Lung (tissue), 12 donors: Measurements from ENCODE around the gene DIP2B. TPM values are rescaled to one million over a fixed set of nuclear protein-coding genes. Genes with fewer than 3 reads are reported as not detected.

Experiments used
- ATAC-seq: fragments of 200-7000 bp; cut with Tn5 transposase; one replicate; pipeline ENCODE4 v1.9.1; 2020; ENCODE audit warnings: moderate number of reproducible peaks; ENCODE audit not compliant: insufficient read depth, low FRiP score
- DNase-seq, 3 donors: peaks; one replicate each; pipeline ENCODE4 v3.0.0-alpha.2; 2013 to 2017
- H3K27ac ChIP-seq, 2 donors: one replicate each; pipeline ENCODE4 v1.5.1; 2013; ENCODE audit warnings: mild to moderate bottlenecking in 2 of 2, moderate library complexity in 2 of 2, control low read depth in 1 of 2, inconsistent platforms in 1 of 2, low read depth in 1 of 2, low read length in 1 of 2
- H3K27me3 ChIP-seq, 3 donors: one replicate each; pipeline ENCODE4 v1.5.1; 2013; ENCODE audit warnings: low read length in 2 of 3; ENCODE audit not compliant: control insufficient read depth in 3 of 3, insufficient read depth in 3 of 3
- H3K36me3 ChIP-seq, 4 donors: one replicate each; pipeline ENCODE4 v1.5.1; 2013; ENCODE audit warnings: low read length in 4 of 4, mild to moderate bottlenecking in 1 of 4, moderate library complexity in 1 of 4; ENCODE audit not compliant: control insufficient read depth in 4 of 4, insufficient read depth in 4 of 4
- H3K4me1 ChIP-seq, 5 donors: one replicate each; pipeline ENCODE4 v1.5.1; 2013; ENCODE audit warnings: low read length in 5 of 5, mild to moderate bottlenecking in 2 of 5, moderate library complexity in 1 of 5; ENCODE audit not compliant: control insufficient read depth in 5 of 5, insufficient read depth in 5 of 5
- H3K4me3 ChIP-seq: one replicate; pipeline ENCODE4 v1.5.1; 2013; ENCODE audit warnings: mild to moderate bottlenecking, control low read depth, moderate library complexity
- H3K9ac ChIP-seq, 2 donors: one replicate each; pipeline ENCODE4 v1.5.1; 2013; ENCODE audit warnings: low read length in 2 of 2, control low read depth in 1 of 2; ENCODE audit not compliant: insufficient read depth in 1 of 2
- H3K9me3 ChIP-seq, 4 donors: one replicate each; pipeline ENCODE4 v1.5.1; 2013; ENCODE audit warnings: low read length in 3 of 4, mild to moderate bottlenecking in 1 of 4, moderate library complexity in 1 of 4; ENCODE audit not compliant: control insufficient read depth in 4 of 4, insufficient read depth in 3 of 4
- WGBS, 2 donors: extraction: QIAGEN DNeasy Blood & Tissue Kit; methylation state at CpG; one replicate each; pipeline ENCODE4 v1.1.7; 2013; 5-methylcytosine and 5-hydroxymethylcytosine counted together
- polyA plus RNA-seq, 2 donors: library from polyadenylated mRNA; stranded (reverse); fragments of 200-250 nt; gene quantifications; one replicate each; pipeline ENCODE4 v1.2.1, GENCODE V29; 2013
- total RNA-seq, 2 donors: library from RNA; depleted of rRNA in 1 of 2; stranded (reverse); fragments of >200 nt in 1 of 2; gene quantifications; one replicate each; pipeline ENCODE4 v1.2.1, GENCODE V29; 2014 to 2021
- TF ChIP-seq, protein P1 (sequence below): IDR thresholded peaks from 2 replicates; pipeline ENCODE4 v1.5.1; 2012; ENCODE audit warnings: mild to moderate bottlenecking; ENCODE audit errors: control extremely low read depth, extremely low read depth
- donor health status: control.
- donor health status: control.
- donor health status: Bipolar disorder and iron deficiency.
- donor health status: healthy.
- donor health status: DM: yes; HTN: yes; CAD: no.

Gene DIP2B
- total and polyA plus RNA-seq, 4 donors = 4.2 to 55.8 (median 18.6) TPM

- H3K9me3 ChIP-seq = no peaks in the 10 kb centered on the region
- H3K27ac ChIP-seq = no peak overlapping the region
- no peak overlapping the region for H3K9ac ChIP-seq
- WGBS, 2 donors = 71 to 80% methylated on average over 3 of the region's 3 CpGs
- TF ChIP-seq, protein P1, sequence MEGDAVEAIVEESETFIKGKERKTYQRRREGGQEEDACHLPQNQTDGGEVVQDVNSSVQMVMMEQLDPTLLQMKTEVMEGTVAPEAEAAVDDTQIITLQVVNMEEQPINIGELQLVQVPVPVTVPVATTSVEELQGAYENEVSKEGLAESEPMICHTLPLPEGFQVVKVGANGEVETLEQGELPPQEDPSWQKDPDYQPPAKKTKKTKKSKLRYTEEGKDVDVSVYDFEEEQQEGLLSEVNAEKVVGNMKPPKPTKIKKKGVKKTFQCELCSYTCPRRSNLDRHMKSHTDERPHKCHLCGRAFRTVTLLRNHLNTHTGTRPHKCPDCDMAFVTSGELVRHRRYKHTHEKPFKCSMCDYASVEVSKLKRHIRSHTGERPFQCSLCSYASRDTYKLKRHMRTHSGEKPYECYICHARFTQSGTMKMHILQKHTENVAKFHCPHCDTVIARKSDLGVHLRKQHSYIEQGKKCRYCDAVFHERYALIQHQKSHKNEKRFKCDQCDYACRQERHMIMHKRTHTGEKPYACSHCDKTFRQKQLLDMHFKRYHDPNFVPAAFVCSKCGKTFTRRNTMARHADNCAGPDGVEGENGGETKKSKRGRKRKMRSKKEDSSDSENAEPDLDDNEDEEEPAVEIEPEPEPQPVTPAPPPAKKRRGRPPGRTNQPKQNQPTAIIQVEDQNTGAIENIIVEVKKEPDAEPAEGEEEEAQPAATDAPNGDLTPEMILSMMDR = no peak
- H3K4me3 ChIP-seq = no peak overlapping the region
- peaks cover 2 to 25% (median 12%) of the 10 kb centered on the region in 5 donors for H3K4me1 ChIP-seq
- DNase-seq (no peak), ATAC-seq (no peak)
- no peaks in the 10 kb centered on the region for H3K27me3 ChIP-seq
- H3K36me3 ChIP-seq = no peaks in the 10 kb centered on the region
These were observed 75.7 kb downstream of the DIP2B start for GRCh38 chr12:50580436-50580835.

DNA sequence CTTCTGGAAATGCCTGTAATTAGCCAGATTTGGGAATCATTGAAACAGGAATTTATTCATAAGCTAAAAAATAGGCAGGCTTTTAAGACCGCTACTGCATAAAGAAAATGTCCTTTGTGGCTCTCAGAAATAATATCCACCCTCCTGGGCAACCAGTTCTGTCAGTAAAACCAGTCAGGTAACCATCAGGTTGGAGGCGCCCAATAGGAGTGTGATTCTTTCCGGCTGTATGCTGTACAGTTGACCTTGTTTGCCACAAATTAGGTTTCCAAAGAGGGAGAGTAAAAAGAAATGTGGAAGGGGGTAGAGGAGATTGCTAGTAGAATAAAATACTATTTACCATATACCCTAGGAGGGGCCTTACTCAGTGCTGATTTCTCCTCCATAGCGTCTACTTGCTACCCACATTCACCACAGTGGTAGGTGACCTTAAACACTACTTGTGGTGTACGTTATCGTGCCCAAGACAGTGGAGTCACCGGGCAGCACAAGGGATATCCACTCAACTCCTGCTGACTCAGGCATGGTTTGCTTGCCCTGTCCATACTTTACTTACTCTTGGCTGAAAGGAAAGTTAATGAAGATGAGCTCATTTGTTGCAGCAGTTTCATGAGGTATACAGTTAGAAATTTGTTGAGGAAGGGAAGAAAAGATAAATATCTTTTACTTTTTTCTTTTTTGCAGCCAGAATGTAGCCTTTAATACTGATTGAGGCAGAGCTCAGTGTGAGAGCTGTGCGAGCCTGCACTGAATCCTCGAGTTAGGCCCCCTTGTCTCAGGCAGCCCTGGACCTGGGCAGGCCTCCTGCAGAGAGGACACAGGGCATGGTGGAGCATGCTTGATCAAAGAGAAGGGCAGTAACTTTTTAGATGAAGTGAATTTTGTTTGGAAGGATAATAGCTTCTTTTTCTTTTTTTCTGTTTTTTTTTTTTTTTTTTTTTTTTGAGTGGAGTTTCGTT is 76.7 kb downstream of the DIP2B start:
- no peak for DNase-seq
- Histone ChIP-seq H3K9me3 (no peaks in the 10 kb centered on the region), H3K9ac (no peak overlapping the region), H3K27ac (no peak overlapping the region), H3K4me1 (peaks cover 1 to 25% (median 10%) of the 10 kb centered on the region in 5 donors), H3K36me3 (no peaks in the 10 kb centered on the region), H3K4me3 (no peak overlapping the region), H3K27me3 (no peaks in the 10 kb centered on the region)
- ATAC-seq = no peak
- 76 to 90% methylated on average over 9 to 10 of the region's 10 CpGs for WGBS, 2 donors
- TF ChIP-seq, protein P1 = no peak

DNA sequence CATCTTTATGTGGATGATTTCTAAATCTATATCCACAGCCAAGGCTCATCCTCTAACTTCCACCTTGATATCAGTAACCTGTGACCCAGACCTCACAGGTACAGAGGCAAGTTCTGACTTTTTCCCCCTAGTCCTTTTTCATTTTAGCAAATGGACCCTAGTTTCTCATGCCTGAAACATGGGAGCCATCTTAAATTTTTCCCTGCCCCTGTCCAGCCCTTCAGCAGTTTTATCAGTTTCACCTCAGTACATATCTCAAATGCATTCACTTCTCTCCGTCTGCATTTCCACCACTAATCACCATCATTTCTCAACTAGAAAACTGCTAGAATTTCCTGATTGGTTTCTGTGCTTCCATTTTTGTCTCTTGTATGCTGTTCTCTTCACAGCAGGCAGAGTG is 79.3 kb downstream of the DIP2B start:
- DNase-seq (no peak), ATAC-seq (no peak)
- Histone ChIP-seq H3K4me3 (no peak overlapping the region), H3K9ac (no peak overlapping the region), H3K4me1 (peaks cover 1 to 20% (median 10%) of the 10 kb centered on the region in 5 donors), H3K27me3 (no peaks in the 10 kb centered on the region), H3K36me3 (no peaks in the 10 kb centered on the region), H3K27ac (no peak overlapping the region), H3K9me3 (no peaks in the 10 kb centered on the region)
- WGBS, 2 donors = 95 to 100% methylated on average over 1 of the region's 1 CpG
- TF ChIP-seq, protein P1 = no peak
